ENCODE data around the gene PITX3. TPM values are rescaled to one million over a fixed set of nuclear protein-coding genes. Genes with fewer than 3 reads are reported as not detected.

PITX3 gene
- total RNA-seq, 4 donors from 2014 or later: not detected

DNA sequence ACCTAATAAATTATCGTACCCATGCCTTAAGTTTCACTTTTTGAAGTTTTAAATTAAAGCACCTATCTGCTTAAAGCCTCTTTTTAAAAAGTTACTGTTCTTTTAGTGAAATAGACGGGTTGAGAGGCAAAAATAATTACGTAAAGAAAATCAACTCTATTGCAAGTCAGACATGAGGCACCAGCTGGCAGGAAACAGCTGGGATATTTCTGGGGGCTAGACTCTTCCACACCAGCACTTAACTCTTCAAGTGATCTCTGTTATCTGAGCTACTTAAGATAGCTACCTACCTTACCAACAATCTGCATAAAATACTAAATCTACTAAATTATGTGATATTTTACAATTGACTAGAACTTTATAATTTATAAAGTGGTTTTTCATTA lies 39.8 kb upstream of the PITX3 start:
- no peak overlapping the region for H3K27ac ChIP-seq
- 15 to 22% methylated on average over 3 of the region's 3 CpGs for WGBS, 2 donors
- H3K4me3 ChIP-seq: no peak overlapping the region
- no peak for TF ChIP-seq POLR2A (IDR thresholded peaks at IDR 0.05)
- TF ChIP-seq, protein P1, sequence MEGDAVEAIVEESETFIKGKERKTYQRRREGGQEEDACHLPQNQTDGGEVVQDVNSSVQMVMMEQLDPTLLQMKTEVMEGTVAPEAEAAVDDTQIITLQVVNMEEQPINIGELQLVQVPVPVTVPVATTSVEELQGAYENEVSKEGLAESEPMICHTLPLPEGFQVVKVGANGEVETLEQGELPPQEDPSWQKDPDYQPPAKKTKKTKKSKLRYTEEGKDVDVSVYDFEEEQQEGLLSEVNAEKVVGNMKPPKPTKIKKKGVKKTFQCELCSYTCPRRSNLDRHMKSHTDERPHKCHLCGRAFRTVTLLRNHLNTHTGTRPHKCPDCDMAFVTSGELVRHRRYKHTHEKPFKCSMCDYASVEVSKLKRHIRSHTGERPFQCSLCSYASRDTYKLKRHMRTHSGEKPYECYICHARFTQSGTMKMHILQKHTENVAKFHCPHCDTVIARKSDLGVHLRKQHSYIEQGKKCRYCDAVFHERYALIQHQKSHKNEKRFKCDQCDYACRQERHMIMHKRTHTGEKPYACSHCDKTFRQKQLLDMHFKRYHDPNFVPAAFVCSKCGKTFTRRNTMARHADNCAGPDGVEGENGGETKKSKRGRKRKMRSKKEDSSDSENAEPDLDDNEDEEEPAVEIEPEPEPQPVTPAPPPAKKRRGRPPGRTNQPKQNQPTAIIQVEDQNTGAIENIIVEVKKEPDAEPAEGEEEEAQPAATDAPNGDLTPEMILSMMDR (IDR thresholded peaks at IDR 0.05): no peak
- peaks cover 2 to 25% (median 11%) of the 10 kb centered on the region in 4 donors for H3K4me1 ChIP-seq
- DNase-seq (ENCODE audit: low spot score in 2 of 2): no peak
- H3K9me3 ChIP-seq: no peaks in the 10 kb centered on the region
- H3K36me3 ChIP-seq: peaks cover 0 to 11% (median 0%) of the 10 kb centered on the region in 3 donors
- no peaks in the 10 kb centered on the region for H3K27me3 ChIP-seq

GRCh38 chr10:102280397-102281101 lies 39.2 kb upstream of the PITX3 start:
- no peak overlapping the region for H3K4me3 ChIP-seq
- TF ChIP-seq POLR2A (IDR thresholded peaks at IDR 0.05) (no peak), EP300 (IDR thresholded peaks at IDR 0.05) (no peak)
- TF ChIP-seq, protein P1 (IDR thresholded peaks at IDR 0.05): no peak
- no peaks in the 10 kb centered on the region for H3K9me3 ChIP-seq
- H3K27me3 ChIP-seq: no peaks in the 10 kb centered on the region
- WGBS, 2 donors: 1 to 2% methylated on average over 3 of the region's 3 CpGs
- H3K27ac ChIP-seq: peak overlapping the region in 1 of 4 donors; percentile 18
- DNase-seq (ENCODE audit: low spot score in 2 of 2): no peak
- H3K36me3 ChIP-seq: peaks cover 0 to 11% (median 0%) of the 10 kb centered on the region in 3 donors
- peaks cover 2 to 25% (median 11%) of the 10 kb centered on the region in 4 donors for H3K4me1 ChIP-seq

DNA sequence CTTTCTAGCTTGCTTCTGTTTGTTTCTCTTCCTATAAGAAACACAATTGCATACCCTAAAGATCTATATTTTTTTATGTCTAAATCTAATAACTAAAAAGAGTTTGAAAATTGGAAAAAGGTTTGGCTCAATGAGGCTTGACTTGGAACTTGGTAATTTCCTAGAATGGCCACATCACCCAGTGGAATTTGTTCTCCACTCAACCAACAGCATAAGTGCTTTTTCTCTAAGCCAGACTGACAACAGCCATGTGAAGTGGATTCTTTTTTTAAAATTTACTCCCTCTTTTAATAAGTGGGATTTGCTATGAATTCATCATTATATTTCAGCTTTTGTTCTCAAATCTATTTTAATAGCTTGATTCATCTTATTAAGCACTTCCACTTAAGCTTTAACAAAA lies 37.8 kb upstream of the PITX3 start:
- no peaks in the 10 kb centered on the region for H3K27me3 ChIP-seq
- H3K4me1 ChIP-seq: peaks cover 2 to 20% (median 12%) of the 10 kb centered on the region in 4 donors
- no peak overlapping the region for H3K27ac ChIP-seq
- H3K4me3 ChIP-seq: no peak overlapping the region
- H3K9me3 ChIP-seq: no peaks in the 10 kb centered on the region
- no peak for DNase-seq (ENCODE audit: low spot score in 2 of 2)
- peaks cover 0 to 11% (median 0%) of the 10 kb centered on the region in 3 donors for H3K36me3 ChIP-seq
- TF ChIP-seq, protein P1 (IDR thresholded peaks at IDR 0.05): no peak
- TF ChIP-seq POLR2A (IDR thresholded peaks at IDR 0.05) (no peak), EP300 (IDR thresholded peaks at IDR 0.05) (no peak)

DNA sequence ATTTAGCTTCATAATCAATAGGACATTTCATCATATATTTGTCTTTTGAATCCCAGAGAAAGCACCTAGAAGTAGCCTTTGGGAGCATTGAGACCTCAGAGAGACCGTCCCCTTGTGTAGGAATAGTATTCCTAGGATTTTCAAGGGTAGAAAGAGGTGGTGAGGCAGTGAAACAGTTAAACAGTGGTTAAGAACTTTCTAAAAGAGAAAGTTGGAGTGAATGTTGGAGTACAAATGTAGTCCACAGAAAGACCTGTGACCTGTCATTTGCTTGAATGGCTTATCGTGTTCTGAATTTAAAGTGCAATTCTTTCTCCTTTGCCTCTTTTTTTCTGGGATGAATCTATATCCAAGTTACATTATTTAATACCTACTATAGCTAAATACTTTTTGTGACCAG lies 34.0 kb upstream of the PITX3 start:
- Histone ChIP-seq H3K4me3 (no peak overlapping the region), H3K27me3 (no peaks in the 10 kb centered on the region), H3K4me1 (peaks cover 2 to 21% (median 3%) of the 10 kb centered on the region in 4 donors), H3K27ac (no peak overlapping the region), H3K9me3 (no peaks in the 10 kb centered on the region), H3K36me3 (peaks cover 0 to 11% (median 0%) of the 10 kb centered on the region in 3 donors)
- DNase-seq (ENCODE audit: low spot score in 2 of 2): no peak
- WGBS, 2 donors: 88 to 89% methylated on average over 2 of the region's 2 CpGs
- TF ChIP-seq EP300 (IDR thresholded peaks at IDR 0.05): no peak
- TF ChIP-seq, protein P1 (IDR thresholded peaks at IDR 0.05): no peak
- no peak for TF ChIP-seq POLR2A (IDR thresholded peaks at IDR 0.05)

DNA sequence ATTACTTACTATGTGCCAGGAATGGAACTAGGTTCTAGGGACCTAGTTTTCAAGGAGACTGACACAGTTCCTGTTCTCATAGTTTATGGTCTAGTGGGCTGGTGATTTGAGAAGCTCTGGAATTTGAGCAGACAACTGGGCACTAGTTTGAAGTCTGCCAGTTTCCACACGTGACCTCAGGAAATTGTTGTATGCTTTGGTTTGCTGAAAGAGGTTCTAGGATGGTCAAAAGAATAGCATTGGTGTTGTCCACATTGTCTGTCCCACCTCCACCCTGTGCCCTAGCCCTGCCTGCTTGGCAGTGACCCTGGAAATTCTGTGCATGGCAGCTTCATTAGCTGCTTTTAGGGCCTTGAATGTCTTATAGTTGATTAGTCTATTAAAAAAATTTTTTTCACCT lies 32.8 kb upstream of the PITX3 start:
- TF ChIP-seq POLR2A (IDR thresholded peaks at IDR 0.05) (no peak), EP300 (IDR thresholded peaks at IDR 0.05) (no peak)
- TF ChIP-seq, protein P1 (IDR thresholded peaks at IDR 0.05): no peak
- 38 to 54% methylated on average over 1 of the region's 1 CpG for WGBS, 2 donors
- peaks cover 0 to 11% (median 0%) of the 10 kb centered on the region in 3 donors for H3K36me3 ChIP-seq
- no peaks in the 10 kb centered on the region for H3K9me3 ChIP-seq
- no peak overlapping the region for H3K4me3 ChIP-seq
- H3K27ac ChIP-seq: no peak overlapping the region
- H3K4me1 ChIP-seq: peaks cover 0 to 15% (median 2%) of the 10 kb centered on the region in 4 donors
- no peaks in the 10 kb centered on the region for H3K27me3 ChIP-seq
- no peak for DNase-seq (ENCODE audit: low spot score in 2 of 2)
